ENCODE measurements around the gene ATN1. TPM values are rescaled to one million over a fixed set of nuclear protein-coding genes. Genes with fewer than 3 reads are reported as not detected.

ATN1 gene
- total RNA-seq, 1 experiment from 2014 or later: 62.0 TPM

DNA sequence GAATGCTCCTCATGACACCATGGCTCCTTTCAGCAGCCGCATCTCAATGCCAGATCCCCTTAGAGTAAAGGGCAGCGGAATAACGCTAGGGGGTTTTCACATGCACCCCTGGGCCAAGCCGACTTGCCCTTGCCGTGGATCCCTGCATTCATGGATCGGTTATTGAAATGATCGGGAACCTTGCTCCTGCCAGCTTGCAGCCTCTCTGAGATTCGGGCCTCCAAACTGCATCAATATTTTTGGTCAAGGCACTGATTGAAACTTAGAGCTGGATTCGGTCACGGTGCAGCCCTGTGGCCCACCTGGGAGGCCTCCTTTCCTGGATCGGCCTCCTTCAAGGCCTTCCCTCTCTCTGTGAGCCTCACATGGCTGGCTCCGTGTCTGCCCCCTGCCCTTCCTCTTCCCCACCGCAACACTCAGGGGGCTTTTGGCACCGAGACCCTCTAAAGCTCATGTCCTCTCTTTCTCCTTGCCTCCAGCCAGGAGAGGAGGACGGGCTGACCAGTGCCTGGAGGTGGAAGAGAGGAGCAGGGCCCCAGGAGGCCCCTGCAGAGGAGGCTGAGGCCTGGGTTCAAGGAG is 25.2 kb downstream of the ATN1 start:
- no peaks in the 10 kb centered on the region for H3K9me3 Mint-ChIP-seq (ENCODE audit: low read depth, unreplicated experiment)
- no peak for DNase-seq

GRCh38 chr12:6953442-6954315 is 25.9 kb downstream of the ATN1 start:
- no TSS peak for BruUV-seq (replicated peaks)
- TF ChIP-seq CTCF (IDR thresholded peaks at IDR 0.05; ENCODE audit: unreplicated experiment): no peak
- intact Hi-C loops (cut with micrococcal nuclease; ENCODE audit: unreplicated experiment): no loop called here
- no peak overlapping the region for H3K27ac Mint-ChIP-seq (ENCODE audit: unreplicated experiment)
- DNase-seq: no peak
- no peaks in the 10 kb centered on the region for H3K4me1 Mint-ChIP-seq (ENCODE audit: low read depth, unreplicated experiment)
- CTCF ChIA-PET: interaction anchor here (1.7 kb wide), 1 partner anchor 8 kb away, joined by 4 read pairs; no protein-coding TSS in a partner anchor
- H3K4me3 Mint-ChIP-seq (ENCODE audit: low read depth, unreplicated experiment): no peak overlapping the region
- no peaks in the 10 kb centered on the region for H3K9me3 Mint-ChIP-seq (ENCODE audit: low read depth, unreplicated experiment)
- H3K36me3 Mint-ChIP-seq (ENCODE audit: insufficient read depth, unreplicated experiment): peaks cover 25% of the 10 kb centered on the region
- no peaks in the 10 kb centered on the region for H3K27me3 Mint-ChIP-seq (ENCODE audit: unreplicated experiment)

More for the DNA sequence above, 25.2 kb downstream of the ATN1 start:
- peaks cover 24% of the 10 kb centered on the region for H3K36me3 Mint-ChIP-seq (ENCODE audit: insufficient read depth, unreplicated experiment)
- no peak overlapping the region for H3K27ac Mint-ChIP-seq (ENCODE audit: unreplicated experiment)
- peaks cover 7% of the 10 kb centered on the region for H3K4me1 Mint-ChIP-seq (ENCODE audit: low read depth, unreplicated experiment)
- no TSS peak for BruUV-seq (replicated peaks)
- no peak for TF ChIP-seq CTCF (IDR thresholded peaks at IDR 0.05; ENCODE audit: unreplicated experiment)
- intact Hi-C loops (cut with micrococcal nuclease; ENCODE audit: unreplicated experiment): no loop called here
- H3K27me3 Mint-ChIP-seq (ENCODE audit: unreplicated experiment): no peaks in the 10 kb centered on the region
- H3K4me3 Mint-ChIP-seq (ENCODE audit: low read depth, unreplicated experiment): no peak overlapping the region
- CTCF ChIA-PET: interaction anchor here (1.7 kb wide), 1 partner anchor 9 kb away, joined by 4 read pairs; no protein-coding TSS in a partner anchor

GRCh38 chr12:6954316-6955107 is 26.8 kb downstream of the ATN1 start:
- CTCF ChIA-PET: no interaction called here
- no peak overlapping the region for H3K27ac Mint-ChIP-seq (ENCODE audit: unreplicated experiment)
- no TSS peak for BruUV-seq (replicated peaks)
- no peaks in the 10 kb centered on the region for H3K4me1 Mint-ChIP-seq (ENCODE audit: low read depth, unreplicated experiment)
- intact Hi-C loops (cut with micrococcal nuclease; ENCODE audit: unreplicated experiment): no loop called here
- no peaks in the 10 kb centered on the region for H3K27me3 Mint-ChIP-seq (ENCODE audit: unreplicated experiment)
- no peak for TF ChIP-seq CTCF (IDR thresholded peaks at IDR 0.05; ENCODE audit: unreplicated experiment)
- DNase-seq: no peak
- H3K9me3 Mint-ChIP-seq (ENCODE audit: low read depth, unreplicated experiment): no peaks in the 10 kb centered on the region
- H3K4me3 Mint-ChIP-seq (ENCODE audit: low read depth, unreplicated experiment): no peak overlapping the region
- H3K36me3 Mint-ChIP-seq (ENCODE audit: insufficient read depth, unreplicated experiment): peaks cover 32% of the 10 kb centered on the region

GRCh38 chr12:6955108-6956020 is 27.6 kb downstream of the ATN1 start:
- BruUV-seq (replicated peaks): no TSS peak
- no peak for DNase-seq
- CTCF ChIA-PET: no interaction called here
- Mint-ChIP-seq H3K9me3 (ENCODE audit: low read depth, unreplicated experiment) (no peaks in the 10 kb centered on the region), H3K27ac (ENCODE audit: unreplicated experiment) (no peak overlapping the region), H3K36me3 (ENCODE audit: insufficient read depth, unreplicated experiment) (peaks cover 41% of the 10 kb centered on the region), H3K27me3 (ENCODE audit: unreplicated experiment) (no peaks in the 10 kb centered on the region), H3K4me1 (ENCODE audit: low read depth, unreplicated experiment) (no peaks in the 10 kb centered on the region), H3K4me3 (ENCODE audit: low read depth, unreplicated experiment) (no peak overlapping the region)
- intact Hi-C loops (cut with micrococcal nuclease; ENCODE audit: unreplicated experiment): no loop called here
- no peak for TF ChIP-seq CTCF (IDR thresholded peaks at IDR 0.05; ENCODE audit: unreplicated experiment)
